A673 (cell line): Measurements from ENCODE around the gene CIAO2B.

Source experiments
- CTCF ChIP-seq: fragments of 300-800, 200-600 bp; sonication (generic); conservative IDR thresholded peaks from 2 replicates; pipeline ENCODE4 v1.5.1; 2017; ENCODE audit warnings: low read depth, mild to moderate bottlenecking, antibody characterized with exemption, low read length, moderate library complexity, mixed read lengths
- EZH2 ChIP-seq: fragments of 200-600 bp; sonication (generic); IDR thresholded peaks from 2 replicates; pipeline ENCODE4 v1.6.1; 2017; ENCODE audit warnings: borderline replicate concordance, low read depth, mild to moderate bottlenecking, mixed read lengths, antibody characterized with exemption, low read length; ENCODE audit not compliant: poor library complexity, severe bottlenecking

- TF ChIP-seq EZH2 (no peak), CTCF (no peak)
Observed at GRCh38 chr16:66917741-66918140, 16.5 kb downstream of the CIAO2B start.
